GM23248 (cell line): ENCODE results near the gene MPZL1.

Experiments
- EZH2 ChIP-seq: fragments of 200-600 bp; sonication (generic); IDR thresholded peaks from 2 replicates; pipeline ENCODE4 v1.6.1; 2018; ENCODE audit warnings: antibody characterized with exemption, mild to moderate bottlenecking; ENCODE audit not compliant: insufficient read depth, poor library complexity, severe bottlenecking
- EZH2phosphoT487 ChIP-seq: fragments of 200-600 bp; sonication (generic); IDR thresholded peaks from 2 replicates; pipeline ENCODE4 v1.6.1; 2018; ENCODE audit warnings: antibody characterized with exemption, moderate library complexity, mild to moderate bottlenecking, low read depth; ENCODE audit not compliant: insufficient read depth

DNA sequence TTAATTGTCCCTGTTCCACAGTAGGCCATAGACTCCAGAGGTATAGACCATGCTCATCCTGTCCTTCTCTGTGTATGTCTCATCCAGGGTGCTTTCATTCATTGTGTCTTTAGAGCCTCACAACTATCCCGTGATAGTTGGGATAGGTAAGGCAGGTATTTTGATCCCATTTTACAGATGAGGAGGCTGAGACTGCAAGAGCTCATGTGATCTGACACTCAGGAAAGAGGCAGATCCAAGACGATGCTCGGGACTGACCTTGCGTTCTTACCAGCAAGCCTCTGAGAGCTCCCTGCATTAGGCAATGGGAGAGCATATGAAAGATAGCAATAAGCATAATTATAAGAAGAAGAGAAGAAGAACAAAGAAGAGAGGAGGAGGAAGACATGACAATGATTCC, 49.0 kb upstream of the MPZL1 start:
- TF ChIP-seq EZH2: no peak
- no peak for TF ChIP-seq EZH2phosphoT487
